ENCODE data around the gene TWNK.

DNA sequence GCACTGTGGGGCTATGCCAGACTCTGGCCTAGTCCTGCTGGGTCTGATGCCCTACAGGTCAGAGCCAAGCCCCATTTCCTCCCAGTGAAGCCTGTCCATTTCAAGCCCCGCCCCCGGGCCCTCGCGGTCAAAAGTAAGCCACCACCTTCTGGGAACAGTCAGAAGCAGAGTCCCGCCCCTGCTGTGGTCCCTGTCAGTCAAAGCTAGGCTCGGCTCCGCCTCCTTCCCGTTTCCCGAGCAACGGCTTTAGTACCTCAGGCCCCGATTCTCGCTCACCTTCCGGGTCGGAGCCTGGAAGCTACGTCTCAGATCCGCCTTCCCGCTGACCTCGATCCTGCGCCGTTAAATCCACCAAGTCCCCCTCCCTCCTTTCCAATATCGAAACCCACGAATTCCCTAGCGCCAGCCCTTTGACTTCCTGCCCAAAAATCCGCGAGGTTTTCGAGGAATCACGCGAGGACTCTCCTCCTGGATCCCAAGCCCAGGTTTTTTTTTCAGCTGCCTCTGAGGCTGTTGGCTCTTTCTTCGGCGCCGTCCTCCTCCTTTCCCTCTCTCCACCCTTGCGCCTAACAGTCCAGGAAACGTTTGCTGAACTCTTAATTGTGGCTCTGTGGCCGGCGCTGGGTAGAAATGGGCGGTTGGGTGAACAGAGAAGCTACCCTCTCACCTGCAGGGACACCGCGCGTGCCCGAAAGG, 55.5 kb downstream of the TWNK start:
- TF ChIP-seq CTCF (conservative IDR thresholded peaks at IDR 0.05) (no peak), ZFX (IDR thresholded peaks at IDR 0.05) (no peak)
